ENCODE data around the gene NRARP.

Gene NRARP

DNA sequence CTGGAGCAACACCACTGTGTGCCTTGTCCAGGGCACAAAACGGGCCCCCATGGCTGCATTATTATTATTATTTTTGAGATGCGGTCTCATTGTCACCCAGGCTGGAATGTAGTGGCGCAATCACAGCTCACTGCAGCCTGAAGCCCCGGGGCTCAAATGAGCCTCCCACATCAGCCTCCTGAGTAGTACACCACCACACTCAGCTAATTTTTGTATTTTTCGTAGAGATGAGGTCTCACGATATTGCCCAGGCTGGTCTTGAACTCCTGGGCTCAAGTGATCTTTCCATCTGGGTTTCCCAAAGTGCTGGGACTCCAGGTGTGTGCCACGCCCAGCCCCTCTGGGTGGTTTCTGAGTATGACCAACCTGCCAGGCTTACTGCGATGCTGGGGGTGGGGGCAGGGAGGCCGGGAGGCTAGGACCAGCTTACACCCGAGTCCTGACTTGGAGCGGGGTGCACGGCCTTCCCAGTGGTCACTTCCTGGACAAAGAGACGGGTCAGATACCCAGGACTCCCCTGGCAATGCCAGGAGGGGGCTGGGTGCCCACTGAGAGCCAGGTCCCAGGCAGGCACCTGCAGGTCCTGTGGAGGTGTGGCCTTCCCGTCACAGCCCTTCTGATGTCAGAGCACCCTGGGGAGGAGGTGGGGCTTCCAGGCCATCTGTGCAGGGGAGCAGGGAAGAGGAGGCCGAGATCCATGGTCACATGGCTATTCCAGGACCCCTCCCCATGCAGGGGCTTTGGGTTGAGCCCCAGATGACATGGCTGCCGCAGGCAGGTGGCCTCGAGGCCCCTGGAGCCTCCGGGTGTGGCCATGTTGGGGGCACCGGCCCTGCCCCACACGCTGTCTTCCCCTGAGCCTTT, 8.3 kb upstream of the NRARP start:
- peak; percentile 59 for DNase-seq

- DNase-seq, result peak; percentile 42
Measured at GRCh38 chr9:137309368-137310188, 7.5 kb upstream of the NRARP start.

GRCh38 chr9:137308057-137308619, 6.1 kb upstream of the NRARP start:
- peak; percentile 35 for DNase-seq

GRCh38 chr9:137307255-137308056, 5.4 kb upstream of the NRARP start:
- DNase-seq, result no peak

GRCh38 chr9:137306850-137307254, 4.8 kb upstream of the NRARP start:
- no peak for DNase-seq

DNA sequence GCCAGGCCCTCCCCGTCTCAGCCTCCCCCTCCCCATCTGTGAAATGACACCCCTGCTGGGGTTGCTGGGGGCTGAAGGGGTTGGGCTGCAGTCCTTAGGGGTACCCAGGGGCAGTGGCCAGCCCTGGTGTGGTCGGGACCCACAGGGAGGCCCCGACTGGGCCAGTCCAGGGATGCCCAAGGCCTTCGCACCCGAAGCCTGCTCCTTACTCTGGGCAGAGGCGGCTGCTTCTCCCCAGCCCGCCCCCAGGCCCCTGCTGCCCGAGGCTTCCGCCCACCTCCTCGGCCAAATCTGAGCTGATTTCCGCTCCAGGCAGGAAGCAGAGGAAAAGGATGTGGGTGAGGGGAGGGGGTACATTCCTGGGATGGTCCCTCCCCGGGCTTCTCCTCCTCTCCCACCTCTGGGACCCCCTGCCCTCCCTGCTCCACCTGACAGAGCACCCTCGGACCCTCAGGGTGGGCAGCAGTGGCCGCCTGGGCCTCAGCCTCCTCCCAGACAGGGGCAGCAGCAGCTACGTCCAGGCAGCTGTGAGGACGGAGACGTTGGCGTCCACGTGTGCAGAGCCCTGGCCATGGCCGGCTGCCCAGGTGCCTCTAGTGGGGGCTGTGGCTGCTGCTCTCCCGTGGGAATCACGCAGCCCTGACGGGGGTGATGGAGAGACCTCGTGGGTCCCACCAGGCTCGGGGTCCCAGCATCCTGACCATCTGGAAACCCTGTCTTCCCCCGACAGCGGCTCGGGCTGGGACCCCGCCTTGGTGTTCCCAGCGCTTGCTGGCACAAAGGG, 4.2 kb upstream of the NRARP start:
- DNase-seq, result peak; percentile 26

GRCh38 chr9:137305798-137306065, 3.7 kb upstream of the NRARP start:
- no peak for DNase-seq

DNA sequence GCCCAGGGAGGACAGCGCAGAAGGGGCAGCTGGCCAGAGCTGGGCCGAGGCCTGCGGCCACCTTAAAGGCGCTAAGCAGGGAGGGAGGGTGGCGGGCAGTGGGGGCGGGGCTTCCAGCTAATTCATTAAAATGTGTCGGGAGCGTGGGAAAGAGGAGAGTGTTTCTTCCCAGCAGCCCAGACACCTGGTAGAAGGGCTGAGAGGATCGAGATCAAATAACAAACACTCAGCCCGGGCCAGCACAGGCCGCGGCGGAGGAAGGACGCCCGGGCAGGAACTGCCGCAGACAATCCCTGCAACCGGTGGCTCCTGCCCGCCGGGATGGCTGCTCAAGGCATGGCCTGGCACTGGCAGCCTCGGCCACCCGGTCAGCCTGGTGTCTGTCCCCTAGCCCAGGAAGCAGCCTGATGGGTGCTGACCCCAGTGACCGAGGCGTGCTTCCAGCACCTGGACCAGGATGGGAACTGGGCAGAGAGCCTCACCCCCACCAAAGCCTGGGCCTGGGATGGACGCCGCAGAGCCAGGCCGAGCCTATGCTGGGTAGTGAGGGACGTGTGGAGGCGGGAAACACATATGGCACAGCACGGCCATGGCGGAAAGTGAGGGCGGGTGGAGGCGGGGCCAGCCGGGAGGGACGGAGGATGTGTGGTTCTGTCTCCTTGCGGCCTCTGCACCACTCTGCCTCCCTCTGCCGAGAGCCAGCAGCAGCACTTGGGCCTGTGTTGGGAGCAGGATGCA, 3.2 kb upstream of the NRARP start:
- DNase-seq, result peak; percentile 76

DNA sequence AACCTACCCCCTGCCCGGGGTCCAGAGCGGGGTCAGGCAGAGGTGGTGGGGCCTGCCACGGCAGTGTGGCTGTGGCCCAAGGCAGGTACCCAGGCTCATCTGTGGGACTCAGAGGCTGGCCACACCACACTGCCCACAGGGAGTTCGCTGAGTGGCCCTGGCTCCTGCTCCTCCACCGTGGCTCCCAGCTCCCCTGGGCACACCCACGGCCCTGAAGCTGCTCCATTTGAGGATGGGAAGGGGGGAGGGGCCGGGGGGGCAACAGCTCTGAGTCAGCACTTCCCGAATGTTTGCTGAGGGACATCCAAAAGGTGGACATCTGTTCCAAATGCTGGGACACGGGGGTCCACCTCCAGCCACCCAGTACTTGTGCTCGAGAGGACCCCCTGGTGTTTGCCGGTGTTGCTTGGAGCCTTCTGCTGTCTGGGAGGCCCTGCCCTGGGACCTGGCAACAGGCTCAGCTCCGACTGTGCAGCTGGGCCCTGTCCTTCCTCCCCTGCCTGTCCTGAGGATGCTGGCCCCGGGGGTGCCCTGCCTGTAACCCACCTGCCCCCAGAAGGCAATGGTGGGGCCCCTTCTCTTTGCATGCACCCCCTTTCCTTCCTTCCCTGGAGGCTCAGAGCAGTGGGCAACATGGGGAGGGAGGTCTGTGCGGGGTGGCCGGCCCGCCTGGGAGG, 2.5 kb upstream of the NRARP start:
- DNase-seq, result no peak

- no peak for DNase-seq
Measured at GRCh38 chr9:137303893-137304382, 1.9 kb upstream of the NRARP start.

DNA sequence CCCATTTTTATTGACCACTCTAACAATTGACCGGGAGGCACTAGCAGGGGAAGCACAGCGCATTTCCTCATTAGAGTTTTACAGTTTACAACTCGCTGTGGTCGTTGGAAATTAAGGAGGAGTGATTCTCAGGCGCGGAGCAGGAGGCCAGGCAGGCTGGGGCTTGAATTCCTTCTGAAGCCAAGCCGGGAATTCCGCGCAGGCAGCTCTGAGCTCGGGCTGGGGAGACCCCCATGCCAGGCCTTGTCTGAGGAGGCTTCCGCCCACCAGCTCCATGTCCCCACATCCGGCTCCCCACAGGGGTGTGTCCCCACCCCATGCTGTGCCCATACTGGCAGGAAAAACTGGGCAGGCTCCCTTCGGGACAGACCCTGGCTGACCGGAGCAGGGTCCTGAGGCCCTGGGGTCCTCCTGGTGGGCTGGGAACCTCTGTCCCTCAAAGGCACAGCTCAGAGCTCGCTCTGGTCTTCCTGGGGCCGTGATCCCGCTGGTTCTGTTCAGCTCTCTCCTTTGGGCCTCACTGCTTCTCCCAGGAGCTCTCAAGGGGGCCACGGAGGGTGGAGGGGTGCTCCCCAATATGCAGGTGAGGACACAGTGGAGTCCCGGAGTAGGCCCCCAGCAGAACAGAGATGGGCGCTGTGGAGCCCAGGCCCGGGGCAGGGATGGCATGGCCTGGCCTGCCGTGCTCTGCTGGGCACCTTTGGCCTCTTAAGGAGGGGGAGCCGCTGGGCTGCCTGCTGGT, 1.3 kb upstream of the NRARP start:
- DNase-seq, result no peak

DNA sequence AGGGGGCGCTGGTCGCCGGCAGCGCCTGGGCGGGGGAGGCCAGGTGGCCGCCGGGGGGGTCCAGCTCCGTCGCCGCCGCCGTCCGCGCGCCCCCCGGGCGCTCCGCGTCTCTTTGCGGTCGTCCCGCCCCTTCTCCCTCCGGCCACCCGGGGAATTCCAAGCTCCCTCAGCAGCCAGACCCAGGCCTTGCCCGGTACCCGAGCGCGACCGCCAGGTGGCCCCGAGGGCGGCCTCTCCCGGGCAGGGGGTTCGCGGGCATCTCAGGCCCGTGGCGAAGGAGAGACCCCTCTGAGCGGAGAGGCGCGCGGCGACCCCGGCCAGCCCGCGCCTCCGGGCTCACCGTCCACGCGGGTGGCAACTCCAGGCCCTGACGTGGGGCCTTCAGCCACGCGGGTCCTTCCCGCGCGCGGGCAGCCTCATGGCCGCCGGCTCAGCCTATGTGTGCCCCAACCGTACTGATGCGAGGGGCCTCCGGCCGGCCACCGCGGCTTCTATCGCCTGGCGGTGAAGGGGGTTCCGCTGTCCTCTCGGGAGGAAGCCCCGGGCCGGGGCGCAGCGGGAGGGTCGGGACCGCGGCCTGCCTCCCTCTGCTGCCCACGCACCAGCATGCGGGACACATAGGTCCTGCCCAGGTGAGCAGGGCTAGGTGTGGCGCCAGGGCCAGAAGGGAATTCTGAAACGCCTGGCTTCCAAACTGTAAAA, 529 bp upstream of the NRARP start:
- DNase-seq, result peak; percentile 98

DNA sequence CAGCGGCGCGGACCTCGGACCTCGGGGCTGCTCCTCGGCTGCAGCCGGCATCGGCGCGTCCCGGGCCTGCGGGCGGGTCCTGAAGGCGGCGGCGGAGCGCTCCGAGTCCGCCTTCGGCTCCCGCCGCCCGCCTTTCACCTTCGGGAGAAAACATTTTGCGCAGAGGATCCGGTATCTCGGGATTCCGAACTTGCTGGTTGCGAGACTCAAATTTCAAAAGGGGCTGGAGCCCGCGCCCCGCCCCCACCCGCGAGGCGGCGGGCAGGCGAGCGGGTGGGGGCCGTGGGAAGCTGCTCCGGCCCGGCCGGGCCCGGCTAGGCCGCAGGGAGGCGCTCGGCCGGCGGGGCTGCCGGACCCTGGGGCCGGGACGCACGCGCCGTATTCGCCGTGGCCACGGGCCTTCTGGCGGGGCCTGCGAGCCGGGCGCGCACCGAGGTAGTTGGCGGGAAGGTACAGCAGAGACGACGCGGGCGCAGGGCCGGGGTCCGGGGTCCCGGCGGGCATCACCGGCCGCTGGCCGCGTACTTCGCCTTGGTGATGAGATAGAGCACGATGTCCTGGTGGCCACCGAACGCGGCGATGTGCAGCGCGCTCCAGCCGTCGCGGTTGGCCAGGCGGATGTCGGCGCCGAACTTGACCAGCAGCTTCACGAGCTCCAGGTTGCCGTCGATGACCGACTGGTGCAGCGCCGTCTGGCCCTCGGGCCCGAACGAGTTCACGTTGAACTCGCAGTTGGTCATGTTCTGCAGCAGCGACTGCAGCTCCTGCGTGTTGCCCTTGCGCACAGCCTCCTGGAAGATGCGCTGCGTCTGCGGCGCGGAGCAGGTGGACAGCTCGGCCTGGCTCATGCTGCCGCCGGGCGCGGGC, 757 bp downstream of the NRARP start:
- peak; percentile 89 for DNase-seq

GRCh38 chr9:137300567-137301080, 1.4 kb downstream of the NRARP start:
- DNase-seq, result no peak

DNA sequence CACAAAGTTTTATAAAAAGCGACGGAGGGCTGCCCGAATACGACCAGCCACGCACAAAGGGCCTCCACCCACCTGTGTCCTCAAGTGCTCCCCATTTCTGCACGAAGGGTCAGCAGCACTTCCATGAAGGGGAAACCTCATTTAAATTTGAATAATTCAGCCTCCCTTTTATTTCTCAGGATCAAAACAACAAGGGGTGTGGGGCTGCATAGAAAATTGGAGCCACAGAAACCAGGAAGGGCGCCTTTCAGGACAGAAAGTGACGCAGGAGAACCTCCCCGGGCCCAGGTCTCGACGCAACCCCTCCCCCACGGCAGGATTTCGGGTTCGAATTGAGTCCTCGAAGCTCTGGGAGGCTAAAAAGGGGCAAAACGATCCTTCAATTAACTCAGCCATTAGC, 2.1 kb downstream of the NRARP start:
- no peak for DNase-seq

- DNase-seq, result no peak
Measured at GRCh38 chr9:137299203-137299565, 2.9 kb downstream of the NRARP start.

GRCh38 chr9:137298401-137299202, 3.5 kb downstream of the NRARP start:
- no peak for DNase-seq
